GM12801 (cell line): ENCODE results near the gene DIS3L2.

Experiments used
- TF ChIP-seq, protein P1 (sequence below): IDR thresholded peaks from one replicate; pipeline ENCODE4 v1.5.1; 2011; ENCODE audit warnings: control low read depth; ENCODE audit not compliant: insufficient read length; ENCODE audit errors: extremely low read depth

The DIS3L2 gene

DNA sequence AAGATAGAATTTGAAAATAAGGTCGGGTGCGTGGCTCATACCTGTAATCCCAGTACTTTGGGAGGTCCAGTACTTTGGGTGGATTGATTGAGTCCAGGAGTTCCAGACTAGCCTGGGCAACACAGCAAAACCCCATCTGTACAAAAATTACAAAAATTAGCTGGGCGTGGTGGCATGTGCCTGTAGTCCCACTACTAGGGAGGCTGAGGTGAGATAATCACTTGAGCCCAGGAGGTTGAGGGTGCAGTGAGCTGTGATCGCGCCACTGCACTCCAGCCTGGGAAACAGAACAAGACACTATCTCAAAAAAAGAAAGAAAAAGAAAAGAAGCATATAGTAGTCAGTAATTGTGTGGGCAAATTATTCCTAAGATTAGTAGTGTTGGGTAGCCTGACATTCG is 222.8 kb downstream of the DIS3L2 start:
- TF ChIP-seq, protein P1, sequence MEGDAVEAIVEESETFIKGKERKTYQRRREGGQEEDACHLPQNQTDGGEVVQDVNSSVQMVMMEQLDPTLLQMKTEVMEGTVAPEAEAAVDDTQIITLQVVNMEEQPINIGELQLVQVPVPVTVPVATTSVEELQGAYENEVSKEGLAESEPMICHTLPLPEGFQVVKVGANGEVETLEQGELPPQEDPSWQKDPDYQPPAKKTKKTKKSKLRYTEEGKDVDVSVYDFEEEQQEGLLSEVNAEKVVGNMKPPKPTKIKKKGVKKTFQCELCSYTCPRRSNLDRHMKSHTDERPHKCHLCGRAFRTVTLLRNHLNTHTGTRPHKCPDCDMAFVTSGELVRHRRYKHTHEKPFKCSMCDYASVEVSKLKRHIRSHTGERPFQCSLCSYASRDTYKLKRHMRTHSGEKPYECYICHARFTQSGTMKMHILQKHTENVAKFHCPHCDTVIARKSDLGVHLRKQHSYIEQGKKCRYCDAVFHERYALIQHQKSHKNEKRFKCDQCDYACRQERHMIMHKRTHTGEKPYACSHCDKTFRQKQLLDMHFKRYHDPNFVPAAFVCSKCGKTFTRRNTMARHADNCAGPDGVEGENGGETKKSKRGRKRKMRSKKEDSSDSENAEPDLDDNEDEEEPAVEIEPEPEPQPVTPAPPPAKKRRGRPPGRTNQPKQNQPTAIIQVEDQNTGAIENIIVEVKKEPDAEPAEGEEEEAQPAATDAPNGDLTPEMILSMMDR, result no peak

DNA sequence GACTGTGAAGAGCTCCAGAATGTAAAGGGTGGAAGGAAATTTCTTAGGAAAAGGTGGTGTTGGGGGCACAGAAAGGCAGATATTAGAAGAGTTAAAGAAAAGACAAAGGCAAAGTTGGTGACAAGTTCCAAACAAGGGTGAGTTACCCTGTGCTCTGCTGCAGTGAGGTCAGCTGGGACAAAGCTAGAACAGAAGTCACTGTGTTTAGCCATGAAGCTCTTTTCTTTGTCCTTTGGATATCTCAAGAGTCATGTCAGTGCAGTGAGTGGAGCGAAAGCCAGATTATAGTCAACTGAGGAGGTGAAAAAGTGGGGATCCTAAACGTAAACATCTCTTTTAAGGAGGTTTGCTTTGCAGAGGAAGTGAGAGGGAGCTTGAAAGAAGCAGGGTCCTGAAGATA is 229.3 kb downstream of the DIS3L2 start:
- TF ChIP-seq, protein P1, result no peak

DNA sequence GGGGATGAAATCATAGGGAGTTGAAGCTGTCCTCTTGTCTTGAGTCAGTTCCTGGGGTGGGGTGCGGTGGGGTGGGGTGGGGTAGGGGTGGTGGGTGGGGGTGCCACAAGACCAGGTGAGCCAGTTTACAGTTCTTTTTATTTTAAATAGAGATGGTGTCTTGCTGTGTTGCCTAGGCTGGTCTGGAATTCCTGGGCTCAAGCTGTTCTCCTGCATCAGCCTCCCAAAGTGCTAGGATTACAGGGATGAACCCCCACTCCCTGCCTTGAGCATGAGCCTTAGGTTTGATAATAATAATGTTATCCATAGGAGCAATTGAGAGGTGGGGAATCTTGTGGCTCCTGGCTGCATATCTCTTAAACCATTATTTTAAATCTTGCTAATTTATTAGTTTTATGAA is 234.0 kb downstream of the DIS3L2 start:
- TF ChIP-seq, protein P1, result no peak

DNA sequence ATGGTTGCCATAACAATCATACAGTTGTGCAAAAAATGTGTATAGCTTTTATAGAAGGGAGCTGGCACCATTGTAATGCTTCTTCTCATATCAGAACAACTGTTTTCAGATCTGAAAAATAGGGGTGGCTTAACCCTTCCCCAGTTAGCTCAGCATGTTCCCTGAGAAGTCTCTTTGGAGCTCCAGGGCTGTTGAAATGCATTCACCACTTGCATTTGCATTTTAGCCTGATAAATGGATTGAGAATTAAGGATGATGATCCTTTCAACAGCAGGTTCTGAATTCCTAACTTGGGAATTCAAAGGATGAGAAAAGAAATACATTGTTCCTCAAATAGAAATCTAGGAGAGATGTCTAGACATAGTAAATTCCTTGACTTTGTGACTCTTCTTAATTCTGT is 235.3 kb downstream of the DIS3L2 start:
- TF ChIP-seq, protein P1, result no peak

DNA sequence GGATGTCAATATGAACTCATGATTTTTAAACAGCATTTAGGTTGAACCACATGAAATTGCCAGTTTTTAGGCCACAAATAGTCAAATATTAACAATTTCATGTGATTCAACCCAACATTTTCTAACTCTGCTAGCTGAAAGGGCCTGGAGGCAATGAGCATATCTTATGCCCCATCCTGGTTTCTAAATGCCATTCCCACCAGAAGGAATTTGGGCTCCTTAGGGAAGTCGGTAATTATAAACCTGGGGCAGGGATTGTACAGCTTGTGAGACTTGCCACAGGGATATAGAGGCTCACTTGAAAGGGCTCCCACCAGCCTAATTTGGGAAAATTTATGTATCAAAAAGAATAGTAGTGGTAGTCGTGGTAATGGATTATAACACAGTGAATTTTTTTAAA is 238.7 kb downstream of the DIS3L2 start:
- TF ChIP-seq, protein P1, result no peak

DNA sequence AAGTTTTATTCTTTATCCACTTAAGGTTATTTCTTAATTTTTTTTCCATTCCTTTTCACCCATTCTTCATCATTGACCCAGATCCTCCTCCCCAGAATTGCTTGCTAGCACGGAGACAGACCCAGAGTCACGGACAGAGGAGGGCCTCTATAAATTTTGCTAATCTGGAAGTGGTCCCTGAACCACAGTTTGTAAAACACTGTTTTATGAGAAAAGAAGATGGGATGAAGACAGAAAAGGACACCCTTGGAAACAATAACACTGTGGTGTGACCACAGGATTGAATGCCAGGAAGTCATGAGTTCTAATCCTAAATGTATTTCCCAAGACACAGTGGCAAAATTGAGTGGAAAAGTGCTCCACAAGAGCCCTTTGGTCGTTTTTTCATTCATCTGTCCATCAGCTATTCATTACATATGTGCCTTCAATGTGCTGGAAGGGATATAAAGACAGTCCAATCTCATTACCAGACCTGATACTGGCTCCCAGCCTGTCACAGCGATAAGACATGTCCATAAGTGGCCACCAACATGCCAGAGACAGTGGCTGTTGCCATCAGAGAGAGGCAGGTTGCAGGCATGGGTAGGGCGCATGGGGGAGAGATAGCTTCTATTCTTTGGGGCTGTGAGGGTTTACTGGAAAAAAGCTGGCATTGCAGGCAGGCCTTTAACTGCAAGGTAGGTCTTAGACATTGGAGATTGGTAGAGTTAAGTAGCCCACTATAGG is 241.8 kb downstream of the DIS3L2 start:
- TF ChIP-seq, protein P1, result no peak

DNA sequence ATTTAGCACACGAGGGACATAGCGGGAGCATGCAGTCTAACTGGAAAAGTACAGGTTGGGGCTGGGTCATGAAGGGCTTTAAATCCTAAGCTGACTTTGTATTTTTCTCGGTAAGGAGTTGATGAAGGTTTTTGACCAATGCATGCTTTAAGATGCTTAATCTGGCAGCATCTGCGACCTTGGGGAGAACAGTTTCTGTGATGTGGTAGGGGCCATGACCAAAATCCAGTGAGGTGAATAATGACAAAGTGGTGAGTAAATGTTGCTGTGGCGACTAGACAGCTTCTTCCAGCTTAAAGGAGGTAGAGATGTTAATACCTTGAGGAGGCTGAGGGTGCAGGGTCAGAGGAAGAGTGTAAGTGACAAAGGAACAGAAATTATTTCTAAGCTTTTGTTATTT is 242.4 kb downstream of the DIS3L2 start:
- TF ChIP-seq, protein P1, result no peak
